Astrocyte (in vitro differentiated cells and primary cell): ENCODE results near the gene SYCE1. TPM values are rescaled to one million over a fixed set of nuclear protein-coding genes. Genes with fewer than 3 reads are reported as not detected.

Source experiments
- DNase-seq: peaks from one replicate; pipeline ENCODE4 v3.0.0-alpha.2; 2010; ENCODE audit warnings: low read depth
- FAIRE-seq: peaks from 2 replicates; lab custom pipeline; 2011; peaks lifted over from hg19 to GRCh38; lab: Jason Lieb, UNC
- H2AFZ ChIP-seq: 2 replicates; pipeline ENCODE4 v1.6.0; 2012; ENCODE audit warnings: low read depth, low read length, inconsistent platforms
- H3K27ac ChIP-seq: 2 replicates; pipeline ENCODE4 v1.5.1; 2011; ENCODE audit warnings: low read depth, low read length, inconsistent platforms
- H3K27me3 ChIP-seq: 2 replicates; pipeline ENCODE4 v1.6.0; 2011; ENCODE audit warnings: low read length, inconsistent platforms; ENCODE audit not compliant: insufficient read depth
- H3K36me3 ChIP-seq: 2 replicates; pipeline ENCODE4 v1.5.1; 2011; ENCODE audit warnings: low read length, inconsistent platforms; ENCODE audit not compliant: insufficient read depth
- H3K4me1 ChIP-seq: 2 replicates; pipeline ENCODE4 v1.5.1; 2011; ENCODE audit warnings: low read length, inconsistent platforms; ENCODE audit not compliant: insufficient read depth
- H3K4me2 ChIP-seq: 2 replicates; pipeline ENCODE4 v1.6.0; 2012; ENCODE audit warnings: low read length, inconsistent platforms
- H3K4me3 ChIP-seq: 2 replicates; pipeline ENCODE4 v1.5.1; 2011; ENCODE audit warnings: low read depth, mild to moderate bottlenecking, low read length, inconsistent platforms; ENCODE audit not compliant: insufficient read depth
- H3K79me2 ChIP-seq: 2 replicates; pipeline ENCODE4 v1.6.0; 2012; ENCODE audit warnings: mild to moderate bottlenecking, low read length, inconsistent platforms; ENCODE audit not compliant: insufficient read depth
- H3K9ac ChIP-seq: 2 replicates; pipeline ENCODE4 v1.6.0; 2012; ENCODE audit warnings: mild to moderate bottlenecking, low read length, inconsistent platforms
- H3K9me3 ChIP-seq: 2 replicates; pipeline ENCODE4 v1.5.1; 2012; ENCODE audit warnings: low read depth, mild to moderate bottlenecking, low read length, inconsistent platforms; ENCODE audit not compliant: insufficient read depth
- H4K20me1 ChIP-seq: 2 replicates; pipeline ENCODE4 v1.6.0; 2012; ENCODE audit warnings: low read length, inconsistent platforms; ENCODE audit not compliant: insufficient read depth
- H3K27ac Mint-ChIP-seq: one replicate; pipeline ENCODE4 v1.8.0; 2021; ENCODE audit warnings: mild to moderate bottlenecking, mixed read lengths; ENCODE audit not compliant: unreplicated experiment
- H3K27me3 Mint-ChIP-seq: one replicate; pipeline ENCODE4 v1.8.0; 2021; ENCODE audit warnings: low read depth, mixed read lengths; ENCODE audit not compliant: unreplicated experiment
- H3K36me3 Mint-ChIP-seq: one replicate; pipeline ENCODE4 v1.8.0; 2021; ENCODE audit warnings: low read depth, mixed read lengths; ENCODE audit not compliant: unreplicated experiment
- H3K4me1 Mint-ChIP-seq: one replicate; pipeline ENCODE4 v1.8.0; 2021; ENCODE audit warnings: low read depth, mixed read lengths; ENCODE audit not compliant: unreplicated experiment
- H3K4me3 Mint-ChIP-seq: one replicate; pipeline ENCODE4 v1.8.0; 2021; ENCODE audit warnings: mild to moderate bottlenecking, moderate library complexity, mixed read lengths; ENCODE audit not compliant: unreplicated experiment
- H3K9me3 Mint-ChIP-seq: one replicate; pipeline ENCODE4 v1.8.0; 2021; ENCODE audit warnings: mild to moderate bottlenecking, mixed read lengths; ENCODE audit not compliant: unreplicated experiment
- CTCF ChIP-seq: IDR thresholded peaks from 2 replicates; pipeline ENCODE4 v1.5.1; 2011; ENCODE audit warnings: low read depth, mild to moderate bottlenecking, inconsistent platforms, low read length, moderate library complexity; ENCODE audit not compliant: insufficient read depth
- EZH2 ChIP-seq: IDR thresholded peaks from 2 replicates; pipeline ENCODE4 v1.6.1; 2012; ENCODE audit warnings: mild to moderate bottlenecking, low read length, inconsistent platforms; ENCODE audit not compliant: insufficient read depth
- total RNA-seq: library from RNA; stranded (reverse); gene quantifications from 2 replicates; pipeline ENCODE4 v1.2.1, GENCODE V29; 2021

Gene SYCE1
- total RNA-seq, 1 donor from 2014 or later: 0.23 TPM

- TF ChIP-seq EZH2: no peak
- no peak for TF ChIP-seq CTCF
- no peak for FAIRE-seq
- Histone ChIP-seq H3K4me3 (no peak overlapping the region), H3K4me2 (no peak overlapping the region), H3K36me3 (no peaks in the 10 kb centered on the region), H3K9me3 (no peaks in the 10 kb centered on the region), H3K9ac (no peak overlapping the region), H3K79me2 (no peaks in the 10 kb centered on the region), H3K27me3 (no peaks in the 10 kb centered on the region), H2AFZ (no peak overlapping the region), H3K27ac (no peak overlapping the region), H3K4me1 (no peaks in the 10 kb centered on the region), H4K20me1 (no peaks in the 10 kb centered on the region)
- Mint-ChIP-seq H3K9me3 (peaks cover 7% of the 10 kb centered on the region), H3K4me3 (no peak overlapping the region), H3K4me1 (no peaks in the 10 kb centered on the region), H3K36me3 (no peaks in the 10 kb centered on the region), H3K27me3 (peaks cover 34% of the 10 kb centered on the region), H3K27ac (no peak overlapping the region)
- DNase-seq: no peak
Measured at GRCh38 chr10:133515471-133515870, 49.9 kb downstream of the SYCE1 start.

GRCh38 chr10:133511907-133512528, 53.4 kb downstream of the SYCE1 start:
- H3K4me3 ChIP-seq: no peak overlapping the region
- no peaks in the 10 kb centered on the region for H3K36me3 Mint-ChIP-seq
- H3K4me2 ChIP-seq: no peak overlapping the region
- no peaks in the 10 kb centered on the region for H3K4me1 ChIP-seq
- DNase-seq (no peak), FAIRE-seq (no peak)
- no peak for TF ChIP-seq CTCF
- TF ChIP-seq EZH2: no peak
- no peak overlapping the region for H3K27ac ChIP-seq
- H3K27me3 Mint-ChIP-seq: peaks cover 51% of the 10 kb centered on the region
- no peaks in the 10 kb centered on the region for H4K20me1 ChIP-seq
- no peaks in the 10 kb centered on the region for H3K27me3 ChIP-seq
- H3K27ac Mint-ChIP-seq: no peak overlapping the region
- H3K4me1 Mint-ChIP-seq: no peaks in the 10 kb centered on the region
- peaks cover 5% of the 10 kb centered on the region for H3K9me3 Mint-ChIP-seq
- H2AFZ ChIP-seq: no peak overlapping the region
- no peak overlapping the region for H3K4me3 Mint-ChIP-seq
- H3K36me3 ChIP-seq: no peaks in the 10 kb centered on the region
- H3K79me2 ChIP-seq: no peaks in the 10 kb centered on the region
- no peaks in the 10 kb centered on the region for H3K9me3 ChIP-seq
- H3K9ac ChIP-seq: no peak overlapping the region

GRCh38 chr10:133511408-133511807, 54.0 kb downstream of the SYCE1 start:
- DNase-seq (no peak), FAIRE-seq (no peak)
- Histone ChIP-seq H3K4me3 (no peak overlapping the region), H3K4me1 (no peaks in the 10 kb centered on the region), H3K4me2 (no peak overlapping the region), H4K20me1 (no peaks in the 10 kb centered on the region), H3K36me3 (no peaks in the 10 kb centered on the region), H3K9me3 (no peaks in the 10 kb centered on the region), H3K27ac (no peak overlapping the region), H3K9ac (no peak overlapping the region), H3K79me2 (no peaks in the 10 kb centered on the region), H3K27me3 (no peaks in the 10 kb centered on the region), H2AFZ (no peak overlapping the region)
- Mint-ChIP-seq H3K36me3 (no peaks in the 10 kb centered on the region), H3K9me3 (peaks cover 5% of the 10 kb centered on the region), H3K27me3 (peaks cover 53% of the 10 kb centered on the region), H3K4me3 (no peak overlapping the region), H3K4me1 (no peaks in the 10 kb centered on the region), H3K27ac (no peak overlapping the region)
- TF ChIP-seq CTCF: no peak
- no peak for TF ChIP-seq EZH2
